H1 (cell line): ENCODE measurements around the gene PIAS4. TPM values are rescaled to one million over a fixed set of nuclear protein-coding genes. Genes with fewer than 3 reads are reported as not detected.

Experiments
- CTCF ChIA-PET: fragments of 300-600 bp; sonication (Branson Sonifier 250); formaldehyde crosslinking; loops from one replicate; lab custom pipeline; 2021; ENCODE audit not compliant: partially characterized antibody; lab: Charles Lee
- POLR2A ChIA-PET: fragments of 300-600 bp; sonication (Branson Sonifier 250); formaldehyde crosslinking; loops from one replicate; lab custom pipeline; 2021; ENCODE audit warnings: inconsistent platforms; ENCODE audit not compliant: partially characterized antibody; lab: Charles Lee
- DNase-seq, 2 experiments: peaks; one replicate each; pipeline versions ENCODE4 v3.0.0 to v3.0.0-alpha.2; 2010 to 2022; ENCODE audit warnings: low spot score in 2 of 2, low read depth in 1 of 2, mixed read lengths in 1 of 2
- FAIRE-seq: peaks from 2 replicates; lab custom pipeline; 2011; peaks lifted over from hg19 to GRCh38; lab: Jason Lieb, UNC
- H2AFZ ChIP-seq: 2 replicates; pipeline ENCODE4 v1.8.1; 2012; ENCODE audit warnings: low read length, inconsistent platforms
- H2AK5ac ChIP-seq: 2 replicates; pipeline ENCODE4 v1.6.1; 2013; ENCODE audit warnings: low read depth, low read length
- H2BK120ac ChIP-seq: replicated peaks from 2 replicates; pipeline ENCODE3; 2013; ENCODE audit warnings: low read depth, low read length, inconsistent platforms
- H2BK12ac ChIP-seq: 2 replicates; pipeline ENCODE4 v1.6.1; 2013; ENCODE audit warnings: low read depth, low read length
- H2BK15ac ChIP-seq: 2 replicates; pipeline ENCODE4 v1.6.1; 2013; ENCODE audit warnings: low read length
- H2BK20ac ChIP-seq: 2 replicates; pipeline ENCODE4 v1.6.1; 2013; ENCODE audit warnings: low read length
- H2BK5ac ChIP-seq: 2 replicates; pipeline ENCODE4 v1.6.1; 2013; ENCODE audit warnings: low read depth, low read length
- H3K14ac ChIP-seq: 2 replicates; pipeline ENCODE4 v1.6.1; 2013; ENCODE audit warnings: inconsistent platforms; ENCODE audit not compliant: insufficient read length
- H3K18ac ChIP-seq: 2 replicates; pipeline ENCODE4 v1.6.1; 2013; ENCODE audit warnings: low read length; ENCODE audit errors: extremely low read depth
- H3K23ac ChIP-seq: 2 replicates; pipeline ENCODE4 v1.6.1; 2013; ENCODE audit warnings: inconsistent platforms; ENCODE audit not compliant: insufficient read length
- H3K23me2 ChIP-seq: 2 replicates; pipeline ENCODE4 v1.6.1; 2013; ENCODE audit warnings: low read depth, low read length
- H3K27ac ChIP-seq: 2 replicates; pipeline ENCODE4 v1.6.1; 2011; ENCODE audit warnings: low read depth, low read length, inconsistent platforms
- H3K27me3 ChIP-seq, 4 experiments: replicated peaks in 1 of 4; 1 replicate in 1 of 4; 2 replicates in 3 of 4; pipeline versions ENCODE4 v1.6.1 to v1.8.1; 2011 to 2013; ENCODE audit warnings: low read length in 3 of 4, mild to moderate bottlenecking in 3 of 4, inconsistent platforms in 2 of 4, mixed read lengths in 2 of 4, moderate library complexity in 1 of 4; ENCODE audit not compliant: control insufficient read depth in 3 of 4, insufficient read depth in 3 of 4; ENCODE audit errors: extremely low read depth in 1 of 4
- H3K36me3 ChIP-seq, 4 experiments: 2 replicates each; pipeline versions ENCODE4 v1.6.1 to v1.8.1; 2011 to 2013; ENCODE audit warnings: mild to moderate bottlenecking in 4 of 4, low read length in 3 of 4, moderate library complexity in 2 of 4, control low read depth in 1 of 4, inconsistent platforms in 1 of 4; ENCODE audit not compliant: insufficient read depth in 4 of 4, control insufficient read depth in 2 of 4
- H3K4ac ChIP-seq: replicated peaks from 2 replicates; pipeline ENCODE3; 2013; ENCODE audit warnings: low read length, low read depth, mixed read lengths, inconsistent platforms; ENCODE audit not compliant: insufficient read length
- H3K4me1 ChIP-seq, 4 experiments: replicated peaks in 1 of 4; 1 replicate in 1 of 4; 2 replicates in 3 of 4; pipeline versions ENCODE4 v1.6.1 to v1.8.1; 2011 to 2013; ENCODE audit warnings: low read length in 3 of 4, inconsistent platforms in 2 of 4, mixed read lengths in 1 of 4; ENCODE audit not compliant: insufficient read depth in 4 of 4, control insufficient read depth in 3 of 4
- H3K4me2 ChIP-seq, 2 experiments: 2 replicates each; pipeline versions ENCODE4 v1.6.1 to v1.8.1; 2011 to 2013; ENCODE audit warnings: low read depth in 2 of 2, low read length in 2 of 2, control low read depth in 1 of 2, inconsistent platforms in 1 of 2, mild to moderate bottlenecking in 1 of 2; ENCODE audit not compliant: insufficient read depth in 1 of 2
- H3K4me3 ChIP-seq, 4 experiments: fragments of 200-600, 300-600 bp in 1 of 4; sonication (generic), shearing (Covaris generic), sonication (Bioruptor Twin) in 1 of 4; 2 replicates each; pipeline versions ENCODE4 v1.5.1 to v1.8.1; 2011 to 2016; ENCODE audit warnings: low read length in 4 of 4, low read depth in 3 of 4, control low read depth in 2 of 4, inconsistent platforms in 2 of 4, mild to moderate bottlenecking in 2 of 4, mixed read lengths in 1 of 4, moderate library complexity in 1 of 4; ENCODE audit not compliant: insufficient read depth in 2 of 4; ENCODE audit errors: extremely low read depth in 1 of 4
- H3K56ac ChIP-seq: replicated peaks from 2 replicates; pipeline ENCODE3; 2013; ENCODE audit warnings: low read depth, mild to moderate bottlenecking, mixed read lengths, low read length, inconsistent platforms; ENCODE audit not compliant: insufficient read length
- H3K79me1 ChIP-seq: 2 replicates; pipeline ENCODE4 v1.6.1; 2013; ENCODE audit warnings: low read depth, low read length, control low read depth
- H3K79me2 ChIP-seq, 2 experiments: 2 replicates each; pipeline versions ENCODE4 v1.6.1 to v1.8.1; 2012 to 2013; ENCODE audit warnings: low read length in 2 of 2, mild to moderate bottlenecking in 2 of 2, inconsistent platforms in 1 of 2; ENCODE audit not compliant: insufficient read depth in 2 of 2, control insufficient read depth in 1 of 2
- H3K9ac ChIP-seq, 4 experiments: replicated peaks in 1 of 4; 1 replicate in 1 of 4; 2 replicates in 3 of 4; pipeline versions ENCODE4 v1.6.1 to v1.8.1; 2011 to 2013; ENCODE audit warnings: low read depth in 3 of 4, low read length in 3 of 4, control low read depth in 2 of 4, mild to moderate bottlenecking in 2 of 4, moderate library complexity in 2 of 4, inconsistent platforms in 1 of 4; ENCODE audit errors: extremely low read depth in 1 of 4
- H3K9me3 ChIP-seq, 2 experiments: 2 replicates each; pipeline versions ENCODE4 v1.6.1 to v1.8.1; 2012 to 2013; ENCODE audit warnings: mild to moderate bottlenecking in 2 of 2, moderate library complexity in 2 of 2, control low read depth in 1 of 2, inconsistent platforms in 1 of 2, low read depth in 1 of 2, low read length in 1 of 2, mixed read lengths in 1 of 2; ENCODE audit not compliant: insufficient read depth in 2 of 2
- H4K20me1 ChIP-seq, 2 experiments: replicated peaks in 1 of 2; 2 replicates each; pipeline versions ENCODE3 to v1.8.1; 2011 to 2013; ENCODE audit warnings: inconsistent platforms in 2 of 2, low read length in 2 of 2, mild to moderate bottlenecking in 1 of 2; ENCODE audit not compliant: insufficient read depth in 2 of 2, control insufficient read depth in 1 of 2
- H4K5ac ChIP-seq: 2 replicates; pipeline ENCODE4 v1.6.1; 2013; ENCODE audit warnings: low read length, low read depth, mixed read lengths, inconsistent platforms; ENCODE audit not compliant: insufficient read length
- H4K8ac ChIP-seq: 2 replicates; pipeline ENCODE4 v1.8.0; 2013; ENCODE audit warnings: mild to moderate bottlenecking, moderate library complexity, low read length, inconsistent platforms; ENCODE audit not compliant: insufficient read depth; ENCODE audit errors: extremely low read depth
- H4K91ac ChIP-seq: replicated peaks from 2 replicates; pipeline ENCODE3; 2013; ENCODE audit warnings: low read length, mixed read lengths, inconsistent platforms; ENCODE audit not compliant: insufficient read length
- ATF2 ChIP-seq: IDR thresholded peaks from 2 replicates; pipeline ENCODE4 v1.6.1; 2012; ENCODE audit warnings: low read length, inconsistent platforms
- ATF3 ChIP-seq: IDR thresholded peaks from 2 replicates; pipeline ENCODE4 v1.6.1; 2011; ENCODE audit warnings: low read depth, mild to moderate bottlenecking, low read length; ENCODE audit not compliant: insufficient read depth
- CEBPB ChIP-seq: IDR thresholded peaks from 2 replicates; pipeline ENCODE4 v1.6.1; 2012; ENCODE audit warnings: low read depth, low read length
- E2F6 ChIP-seq: IDR thresholded peaks from 2 replicates; pipeline ENCODE4 v1.6.1; 2012; ENCODE audit warnings: inconsistent platforms
- GABPA ChIP-seq: IDR thresholded peaks from 2 replicates; pipeline ENCODE4 v1.6.1; 2011; ENCODE audit warnings: mild to moderate bottlenecking, low read length, moderate library complexity, borderline replicate concordance; ENCODE audit not compliant: insufficient read depth
- MAFK ChIP-seq: IDR thresholded peaks from 2 replicates; pipeline ENCODE4 v1.6.1; 2012; ENCODE audit warnings: low read depth, mild to moderate bottlenecking, improper control_type of control experiment, low read length
- NANOG ChIP-seq: IDR thresholded peaks from 2 replicates; pipeline ENCODE4 v1.6.1; 2011; ENCODE audit warnings: low read length, low read depth, mild to moderate bottlenecking, inconsistent platforms; ENCODE audit not compliant: insufficient read depth, poor library complexity, severe bottlenecking
- POLR2A ChIP-seq, 2 experiments: IDR thresholded peaks; 1 replicate in 1 of 2; 2 replicates in 1 of 2; pipeline ENCODE4 v1.6.1; 2011; ENCODE audit warnings: low read depth in 2 of 2, low read length in 2 of 2, mild to moderate bottlenecking in 2 of 2; ENCODE audit errors: control extremely low read depth in 1 of 2
- SIRT6 ChIP-seq: IDR thresholded peaks from one replicate; pipeline ENCODE4 v1.7.1; 2012; ENCODE audit warnings: low read length, inconsistent platforms
- TBP ChIP-seq: IDR thresholded peaks from 2 replicates; pipeline ENCODE4 v1.6.1; 2011; ENCODE audit warnings: low read depth, low read length, improper control_type of control experiment
- WGBS, 2 experiments: shearing (Covaris generic) in 1 of 2; methylation state at CpG; one replicate each; pipeline versions ENCODE4 v1.1.6 to v1.1.7; 2013 to 2015; ENCODE audit warnings: low lambda C conversion rate in 2 of 2, mixed read lengths in 2 of 2, inconsistent platforms in 1 of 2, low coverage in 1 of 2, missing lambda C conversion rate in 1 of 2; ENCODE audit not compliant: insufficient replicate concordance in 2 of 2, insufficient coverage in 1 of 2, insufficient read length in 1 of 2; ENCODE audit errors: extremely low coverage in 1 of 2, missing lambda C conversion rate in 1 of 2; 5-methylcytosine and 5-hydroxymethylcytosine counted together
- polyA plus RNA-seq, 7 experiments: library from polyadenylated mRNA; depleted of rRNA in 3 of 7; stranded (reverse) in 5 of 7; unstranded in 2 of 7; fragments of >200 nt in 5 of 7; fragments of 200-250 nt in 2 of 7; gene quantifications; 1 replicate in 5 of 7; 2 replicates in 1 of 7; 4 replicates in 1 of 7; pipeline versions ENCODE4 v1.2.1 to v1.2.3, GENCODE V29; 2011 to 2013; ENCODE audit warnings: missing spikeins in 2 of 7, mixed read lengths in 2 of 7
- total RNA-seq: library from RNA; stranded (reverse); fragmentation: NEBNext Ultra II Directional; extraction: Animal tissue kit (Norgen Biotek cat#: 25700); gene quantifications from 2 replicates; pipeline ENCODE4 v1.2.1, GENCODE V29; 2021

PIAS4 gene
- total and polyA plus RNA-seq, 2 of the 8 experiments (the other 6 are each of a cell fraction or from before 2014, with no cell fraction given), result 30.2 to 51.4 TPM

GRCh38 chr19:3995607-3996006, 11.9 kb upstream of the PIAS4 start:
- no peaks in the 10 kb centered on the region for H3K23me2 ChIP-seq
- H4K8ac ChIP-seq, result no peak overlapping the region
- H2BK12ac ChIP-seq, result no peak overlapping the region
- no peak overlapping the region for H4K5ac ChIP-seq
- H3K23ac ChIP-seq, result no peak overlapping the region
- H3K4me2 ChIP-seq, result no peak overlapping the region
- no peak overlapping the region for H2AFZ ChIP-seq
- H3K18ac ChIP-seq, result no peak overlapping the region
- no peak overlapping the region for H3K9ac ChIP-seq
- POLR2A ChIA-PET, result interaction anchor here (0.6 to 6.3 kb wide), 4 partner anchors 11 to 82 kb away, joined by 3 to 69 read pairs (median 14); partner anchors contain the start of genes EEF2 and PIAS4
- H3K4me3 ChIP-seq, result no peak overlapping the region
- CTCF ChIA-PET, result interaction anchor here (0.7 to 1.7 kb wide), 2 partner anchors 27 to 237 kb away, joined by 3 to 8 read pairs; no protein-coding TSS in a partner anchor
- H2BK15ac ChIP-seq, result no peak overlapping the region
- no peak overlapping the region for H3K27ac ChIP-seq
- H2BK120ac ChIP-seq, result no peak overlapping the region
- FAIRE-seq (no peak), DNase-seq (no peak)
- H2BK5ac ChIP-seq, result no peak overlapping the region
- H3K27me3 ChIP-seq, result no peaks in the 10 kb centered on the region
- no peaks in the 10 kb centered on the region for H3K79me2 ChIP-seq
- no peak overlapping the region for H2AK5ac ChIP-seq
- H4K91ac ChIP-seq, result no peak overlapping the region
- WGBS, 2 experiments, result 90% methylated on average over 6 of the region's 6 CpGs; no CpG with 5 or more reads in 1 of the 2 experiments
- no peak overlapping the region for H3K14ac ChIP-seq
- H2BK20ac ChIP-seq, result no peak overlapping the region
- H3K4ac ChIP-seq, result no peak overlapping the region
- no peaks in the 10 kb centered on the region for H3K36me3 ChIP-seq
- H3K9me3 ChIP-seq, result no peaks in the 10 kb centered on the region
- no peaks in the 10 kb centered on the region for H3K4me1 ChIP-seq
- H4K20me1 ChIP-seq, result no peaks in the 10 kb centered on the region
- no peaks in the 10 kb centered on the region for H3K79me1 ChIP-seq
- no peak overlapping the region for H3K56ac ChIP-seq
- TF ChIP-seq SIRT6 (no peak), MAFK (no peak), NANOG (no peak), GABPA (no peak), TBP (no peak), POLR2A (IDR thresholded peaks at IDR 0.05; ENCODE audit: control extremely low read depth in 1 of 2, low read depth in 2 of 2, low read length in 2 of 2) (no peak), CEBPB (no peak), ATF2 (no peak), ATF3 (no peak), E2F6 (no peak)
